ENCODE results near the gene DIP2C. TPM values are rescaled to one million over a fixed set of nuclear protein-coding genes. Genes with fewer than 3 reads are reported as not detected.

DIP2C gene
- total RNA-seq, 2 experiments from 2014 or later, result 0.85 to 0.95 TPM

- no peaks in the 10 kb centered on the region for H3K4me1 Mint-ChIP-seq (ENCODE audit: low read depth)
- no peak overlapping the region for H3K27ac Mint-ChIP-seq
- no peak overlapping the region for H3K4me3 Mint-ChIP-seq
- CTCF ChIA-PET, result interaction anchor here (2.2 kb wide), 1 partner anchor 15 kb away, joined by 5 read pairs; no protein-coding TSS in a partner anchor
- POLR2A ChIA-PET, result no interaction called here
- H3K36me3 Mint-ChIP-seq (ENCODE audit: low read depth), result no peaks in the 10 kb centered on the region
- H3K9me3 Mint-ChIP-seq, result no peaks in the 10 kb centered on the region
- ATAC-seq, result no peak
- intact Hi-C loops (cut with micrococcal nuclease), result no loop called here
- H3K27me3 Mint-ChIP-seq, result peaks cover 7% of the 10 kb centered on the region
- no peak for DNase-seq
- TF ChIP-seq, protein P1, sequence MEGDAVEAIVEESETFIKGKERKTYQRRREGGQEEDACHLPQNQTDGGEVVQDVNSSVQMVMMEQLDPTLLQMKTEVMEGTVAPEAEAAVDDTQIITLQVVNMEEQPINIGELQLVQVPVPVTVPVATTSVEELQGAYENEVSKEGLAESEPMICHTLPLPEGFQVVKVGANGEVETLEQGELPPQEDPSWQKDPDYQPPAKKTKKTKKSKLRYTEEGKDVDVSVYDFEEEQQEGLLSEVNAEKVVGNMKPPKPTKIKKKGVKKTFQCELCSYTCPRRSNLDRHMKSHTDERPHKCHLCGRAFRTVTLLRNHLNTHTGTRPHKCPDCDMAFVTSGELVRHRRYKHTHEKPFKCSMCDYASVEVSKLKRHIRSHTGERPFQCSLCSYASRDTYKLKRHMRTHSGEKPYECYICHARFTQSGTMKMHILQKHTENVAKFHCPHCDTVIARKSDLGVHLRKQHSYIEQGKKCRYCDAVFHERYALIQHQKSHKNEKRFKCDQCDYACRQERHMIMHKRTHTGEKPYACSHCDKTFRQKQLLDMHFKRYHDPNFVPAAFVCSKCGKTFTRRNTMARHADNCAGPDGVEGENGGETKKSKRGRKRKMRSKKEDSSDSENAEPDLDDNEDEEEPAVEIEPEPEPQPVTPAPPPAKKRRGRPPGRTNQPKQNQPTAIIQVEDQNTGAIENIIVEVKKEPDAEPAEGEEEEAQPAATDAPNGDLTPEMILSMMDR (IDR thresholded peaks at IDR 0.05), result no peak
Measured at GRCh38 chr10:525565-526315, 163.7 kb downstream of the DIP2C start.

- Mint-ChIP-seq H3K27ac (no peak overlapping the region), H3K36me3 (ENCODE audit: low read depth) (no peaks in the 10 kb centered on the region), H3K4me3 (no peak overlapping the region), H3K9me3 (no peaks in the 10 kb centered on the region), H3K4me1 (ENCODE audit: low read depth) (no peaks in the 10 kb centered on the region), H3K27me3 (peaks cover 5% of the 10 kb centered on the region)
- TF ChIP-seq, protein P1 (IDR thresholded peaks at IDR 0.05), result no peak
- ATAC-seq (no peak), DNase-seq (no peak)
- POLR2A ChIA-PET, result no interaction called here
- CTCF ChIA-PET, result interaction anchor here (2.2 kb wide), 1 partner anchor 13 kb away, joined by 5 read pairs; no protein-coding TSS in a partner anchor
- intact Hi-C loops (cut with micrococcal nuclease), result no loop called here
Measured at GRCh38 chr10:523925-524324, 165.5 kb downstream of the DIP2C start.

DNA sequence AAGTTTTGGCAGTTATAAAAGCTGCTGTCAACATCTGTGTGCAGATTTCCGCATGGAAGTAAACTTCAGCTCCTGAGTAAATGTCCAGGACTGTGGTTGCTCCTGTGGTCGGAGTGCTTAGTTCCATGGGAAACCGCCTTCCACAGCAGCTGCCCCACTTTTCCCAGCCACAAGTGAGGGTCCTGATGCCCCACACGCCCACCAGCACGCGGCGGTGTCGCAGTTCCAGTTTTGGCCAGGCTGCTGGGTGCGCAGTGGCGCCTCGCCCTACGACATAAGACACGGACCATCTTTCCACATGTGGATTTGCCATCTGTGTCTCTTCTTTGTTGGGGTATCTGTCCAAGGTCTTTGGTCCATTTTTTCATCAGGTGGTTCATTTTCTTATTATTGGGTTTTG, 167.1 kb downstream of the DIP2C start:
- ATAC-seq (no peak), DNase-seq (no peak)
- intact Hi-C loops (cut with micrococcal nuclease), result no loop called here
- no peaks in the 10 kb centered on the region for H3K36me3 Mint-ChIP-seq (ENCODE audit: low read depth)
- TF ChIP-seq, protein P1 (IDR thresholded peaks at IDR 0.05), result no peak
- H3K4me3 Mint-ChIP-seq, result no peak overlapping the region
- POLR2A ChIA-PET, result no interaction called here
- H3K4me1 Mint-ChIP-seq (ENCODE audit: low read depth), result no peaks in the 10 kb centered on the region
- H3K27me3 Mint-ChIP-seq, result peaks cover 5% of the 10 kb centered on the region
- CTCF ChIA-PET, result no interaction called here
- no peak overlapping the region for H3K27ac Mint-ChIP-seq
- H3K9me3 Mint-ChIP-seq, result no peaks in the 10 kb centered on the region

DNA sequence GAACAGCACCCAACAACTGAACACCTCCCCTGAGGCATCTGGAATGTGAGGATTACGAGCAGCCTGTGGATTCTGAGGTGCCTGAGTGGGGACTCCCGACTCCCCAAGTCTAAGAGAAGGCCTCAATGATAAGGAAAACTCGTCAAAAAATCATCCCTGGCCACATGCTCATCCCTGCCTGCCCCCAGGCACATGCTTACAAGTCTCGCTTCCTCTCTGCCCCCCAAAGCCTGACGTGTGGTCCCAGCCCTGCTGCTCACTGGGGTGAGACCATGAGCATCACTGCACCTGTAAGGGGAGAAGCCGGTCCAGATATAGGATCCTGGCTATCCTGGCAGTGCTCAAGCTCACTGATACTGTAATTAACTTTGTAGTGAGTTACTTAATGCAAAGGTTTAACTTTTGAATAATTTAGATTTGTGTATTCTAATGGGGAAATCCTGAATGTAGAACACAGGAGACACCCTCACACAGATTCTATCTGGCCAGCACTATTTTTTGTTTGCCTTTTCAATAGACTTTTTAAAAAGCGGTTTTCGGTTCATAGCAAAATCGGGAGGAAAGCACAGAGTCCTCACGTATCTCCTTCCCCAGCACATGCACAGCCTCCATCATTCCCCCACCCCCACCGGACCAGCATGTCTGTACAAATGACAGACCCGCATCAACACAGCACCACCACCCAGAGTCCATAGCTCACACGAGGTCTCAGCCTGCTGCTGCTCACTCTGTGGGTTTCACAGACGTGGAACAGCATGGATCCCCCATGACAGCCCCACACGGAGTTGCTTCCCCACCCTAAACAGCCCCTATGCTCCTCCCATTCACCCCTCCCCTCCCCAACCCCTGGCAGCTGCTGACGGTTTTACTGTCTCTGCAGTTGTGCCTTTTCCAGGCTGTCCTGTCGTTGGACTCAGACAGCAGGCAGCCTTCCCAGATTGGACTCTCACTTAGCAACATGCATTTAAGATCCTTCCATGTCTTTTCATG, 167.9 kb downstream of the DIP2C start:
- ChIA-PET POLR2A (no interaction called here), CTCF (no interaction called here)
- TF ChIP-seq, protein P1 (IDR thresholded peaks at IDR 0.05), result no peak
- Mint-ChIP-seq H3K27ac (no peak overlapping the region), H3K36me3 (ENCODE audit: low read depth) (no peaks in the 10 kb centered on the region), H3K4me1 (ENCODE audit: low read depth) (no peaks in the 10 kb centered on the region), H3K4me3 (no peak overlapping the region), H3K9me3 (no peaks in the 10 kb centered on the region), H3K27me3 (peaks cover 5% of the 10 kb centered on the region)
- ATAC-seq (no peak), DNase-seq (no peak)
- intact Hi-C loops (cut with micrococcal nuclease), result no loop called here

DNA sequence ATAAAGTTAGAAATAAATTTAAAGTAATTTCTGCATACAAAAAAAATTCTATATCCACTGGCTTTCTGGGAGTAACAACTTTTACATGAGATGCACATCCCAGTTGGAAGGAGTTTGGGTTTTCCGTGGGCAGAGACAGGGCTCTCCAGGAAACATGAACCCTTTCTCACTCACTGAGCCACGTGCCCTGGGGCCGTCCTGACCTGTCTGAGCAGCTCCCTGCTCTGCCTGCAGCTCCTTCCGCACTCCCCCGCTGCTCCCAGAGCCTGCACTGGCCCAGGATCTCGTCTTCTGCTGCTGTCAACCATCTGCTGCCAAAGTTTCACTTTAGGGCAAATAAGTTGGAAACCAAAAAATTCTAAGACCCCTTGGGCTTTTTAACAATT, 169.1 kb downstream of the DIP2C start:
- intact Hi-C loops (cut with micrococcal nuclease), result no loop called here
- Mint-ChIP-seq H3K27ac (no peak overlapping the region), H3K9me3 (no peaks in the 10 kb centered on the region), H3K4me3 (no peak overlapping the region), H3K36me3 (ENCODE audit: low read depth) (no peaks in the 10 kb centered on the region), H3K4me1 (ENCODE audit: low read depth) (no peaks in the 10 kb centered on the region), H3K27me3 (peaks cover 5% of the 10 kb centered on the region)
- no peak for ATAC-seq
- ChIA-PET CTCF (no interaction called here), POLR2A (no interaction called here)
- DNase-seq, result no peak
- TF ChIP-seq, protein P1 (IDR thresholded peaks at IDR 0.05), result no peak
